Mesothelial cell of epicardium (in vitro differentiated cells): ENCODE measurements around the gene GLDN. TPM values are rescaled to one million over a fixed set of nuclear protein-coding genes. Genes with fewer than 3 reads are reported as not detected.

Experiments used
- DNase-seq, 2 experiments: peaks; one replicate each; pipeline ENCODE4 v3.0.0; 2021; ENCODE audit warnings: low spot score in 2 of 2; ENCODE audit not compliant: unreplicated experiment in 2 of 2
- H3K27ac Mint-ChIP-seq: 2 replicates; pipeline ENCODE4 v1.8.0; 2021; ENCODE audit warnings: mixed read lengths
- H3K27me3 Mint-ChIP-seq: 2 replicates; pipeline ENCODE4 v1.8.0; 2021; ENCODE audit warnings: low read depth, mixed read lengths
- H3K36me3 Mint-ChIP-seq: 2 replicates; pipeline ENCODE4 v1.8.0; 2021; ENCODE audit warnings: mixed read lengths
- H3K4me1 Mint-ChIP-seq: 2 replicates; pipeline ENCODE4 v1.8.0; 2021; ENCODE audit warnings: mixed read lengths
- H3K4me3 Mint-ChIP-seq: 2 replicates; pipeline ENCODE4 v1.8.0; 2021; ENCODE audit warnings: mild to moderate bottlenecking, moderate library complexity, mixed read lengths
- H3K9me3 Mint-ChIP-seq: 2 replicates; pipeline ENCODE4 v1.8.0; 2021; ENCODE audit warnings: mixed read lengths
- microRNA-seq: library from miRNA; unstranded; fragments of <30 nt; microRNA quantifications from one replicate; pipeline ENCODE4 v1.2.0, GENCODE V29; 2021; ENCODE audit warnings: inconsistent platforms, mixed read lengths
- total RNA-seq: library from RNA; stranded (reverse); gene quantifications from 3 replicates; pipeline ENCODE4 v1.2.1, GENCODE V29; 2021
- TF ChIP-seq, protein P1 (sequence below): fragments of 200-600 bp; sonication (generic); IDR thresholded peaks from one replicate; pipeline ENCODE4 v1.5.0; 2021; ENCODE audit warnings: antibody characterized with exemption; ENCODE audit not compliant: unreplicated experiment

GLDN gene
- total RNA-seq, 1 donor from 2014 or later = 0.38 TPM

DNA sequence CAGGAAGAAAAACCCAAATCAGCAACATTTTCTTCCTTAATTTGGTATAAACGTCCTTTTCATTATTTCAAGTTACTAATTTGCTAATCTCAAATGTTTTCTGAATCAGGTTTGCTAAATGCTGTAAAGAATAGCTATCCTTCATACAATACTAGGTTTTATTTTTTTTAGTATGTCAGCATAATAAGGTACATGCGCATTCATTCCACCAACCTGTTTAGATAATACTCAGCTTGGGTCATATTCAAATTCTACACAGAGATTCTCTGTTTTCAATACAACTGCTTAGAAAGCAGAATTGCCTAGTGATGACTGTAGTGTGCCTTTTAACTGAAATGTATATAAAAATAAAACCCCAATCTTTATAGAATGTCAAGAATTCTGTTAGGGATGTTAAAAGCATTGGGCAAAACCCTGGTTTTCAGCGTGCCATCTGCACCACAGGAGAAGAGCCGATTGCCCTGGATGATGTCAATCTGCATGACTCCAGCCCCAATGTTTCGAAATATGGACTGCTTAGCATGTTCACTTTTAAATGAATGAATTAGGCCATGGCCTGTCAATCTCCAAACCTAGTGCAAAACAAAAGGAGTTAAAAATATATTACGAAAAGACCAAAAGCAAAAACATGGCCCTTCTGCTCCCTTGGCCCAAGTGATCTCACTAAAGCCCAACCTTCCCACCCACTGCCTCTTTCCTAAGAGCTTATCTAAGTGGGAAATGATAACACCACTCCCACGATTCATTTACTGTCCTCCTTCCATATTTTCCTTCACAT, 107.4 kb downstream of the GLDN start:
- TF ChIP-seq, protein P1, sequence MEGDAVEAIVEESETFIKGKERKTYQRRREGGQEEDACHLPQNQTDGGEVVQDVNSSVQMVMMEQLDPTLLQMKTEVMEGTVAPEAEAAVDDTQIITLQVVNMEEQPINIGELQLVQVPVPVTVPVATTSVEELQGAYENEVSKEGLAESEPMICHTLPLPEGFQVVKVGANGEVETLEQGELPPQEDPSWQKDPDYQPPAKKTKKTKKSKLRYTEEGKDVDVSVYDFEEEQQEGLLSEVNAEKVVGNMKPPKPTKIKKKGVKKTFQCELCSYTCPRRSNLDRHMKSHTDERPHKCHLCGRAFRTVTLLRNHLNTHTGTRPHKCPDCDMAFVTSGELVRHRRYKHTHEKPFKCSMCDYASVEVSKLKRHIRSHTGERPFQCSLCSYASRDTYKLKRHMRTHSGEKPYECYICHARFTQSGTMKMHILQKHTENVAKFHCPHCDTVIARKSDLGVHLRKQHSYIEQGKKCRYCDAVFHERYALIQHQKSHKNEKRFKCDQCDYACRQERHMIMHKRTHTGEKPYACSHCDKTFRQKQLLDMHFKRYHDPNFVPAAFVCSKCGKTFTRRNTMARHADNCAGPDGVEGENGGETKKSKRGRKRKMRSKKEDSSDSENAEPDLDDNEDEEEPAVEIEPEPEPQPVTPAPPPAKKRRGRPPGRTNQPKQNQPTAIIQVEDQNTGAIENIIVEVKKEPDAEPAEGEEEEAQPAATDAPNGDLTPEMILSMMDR = no peak
- no peak overlapping the region for H3K27ac Mint-ChIP-seq
- DNase-seq = no peak
- H3K36me3 Mint-ChIP-seq = peaks cover 49% of the 10 kb centered on the region
- H3K4me1 Mint-ChIP-seq = peaks cover 11% of the 10 kb centered on the region
- H3K27me3 Mint-ChIP-seq = no peaks in the 10 kb centered on the region
- no peak overlapping the region for H3K4me3 Mint-ChIP-seq
- H3K9me3 Mint-ChIP-seq = peaks cover 12% of the 10 kb centered on the region

DNA sequence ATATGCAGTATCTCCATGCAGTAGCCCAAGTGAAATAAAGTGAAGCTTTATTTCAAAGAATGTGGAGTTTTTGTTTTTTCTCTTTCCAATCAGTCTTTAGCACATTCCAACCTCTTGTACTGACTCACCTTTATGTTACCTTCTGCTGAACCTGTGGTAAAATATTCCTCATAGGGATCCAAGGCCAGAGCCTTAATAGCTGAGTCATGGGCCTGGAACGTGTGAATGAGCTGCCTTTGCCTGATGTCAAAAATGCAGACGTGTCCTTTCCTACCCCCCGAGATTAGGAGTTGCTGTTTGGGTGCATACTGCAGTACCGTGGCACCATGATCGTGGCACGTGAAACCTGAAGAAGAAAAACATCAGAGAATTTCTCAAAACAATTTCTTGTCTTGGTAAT, 108.5 kb downstream of the GLDN start:
- no peak for DNase-seq
- Mint-ChIP-seq H3K27ac (peak overlapping the region; percentile 35), H3K4me3 (no peak overlapping the region), H3K36me3 (peaks cover 45% of the 10 kb centered on the region), H3K4me1 (peaks cover 11% of the 10 kb centered on the region), H3K27me3 (no peaks in the 10 kb centered on the region), H3K9me3 (peaks cover 6% of the 10 kb centered on the region)
- TF ChIP-seq, protein P1 = no peak

Small RNA genes lying within 50 kb of the gene (microRNA-seq; reads per million reads assigned to microRNA genes)
- not detected for gene MIR7973-1
- not detected for gene MIR7973-2

Other genes starting within 250 kb of the GLDN start
- gene TNFAIP8L3, start 246.7 kb upstream of the GLDN start, total RNA-seq = 0.31 to 0.75 TPM (median 0.61 TPM) in 3 replicates
- gene CYP19A1, start 3.1 kb upstream of the GLDN start, total RNA-seq = not detected in 3 replicates